ENCODE results near the gene STMN3. TPM values are rescaled to one million over a fixed set of nuclear protein-coding genes. Genes with fewer than 3 reads are reported as not detected.
"Not testable (repeated sequence)": the region's sequence is repeated elsewhere in the genome, so short reads cannot be mapped to it uniquely, and the experiment has no call there.

STMN3 gene
- total RNA-seq, 1 donor from 2014 or later = 112 TPM

DNA sequence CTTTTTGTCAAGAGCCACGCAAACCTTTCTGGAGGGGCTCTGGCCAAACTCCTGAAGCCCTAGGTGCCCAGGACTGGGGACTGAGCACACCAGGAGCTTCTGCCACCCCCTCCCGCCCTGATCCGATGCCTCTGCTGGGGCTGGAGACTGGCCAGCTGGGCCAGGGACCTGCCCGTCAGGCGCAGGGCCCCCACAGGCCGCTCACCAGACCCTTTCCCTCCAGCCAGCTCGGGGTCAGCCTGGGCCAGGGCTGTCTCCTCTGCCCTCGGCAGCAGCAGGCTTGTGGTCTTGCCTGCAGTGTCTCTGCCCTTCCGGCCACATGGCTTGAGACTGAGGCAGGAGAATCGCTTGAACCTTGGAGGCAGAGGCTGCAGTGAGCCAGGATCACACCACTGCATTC, 19.4 kb upstream of the STMN3 start:
- TF ChIP-seq, protein P1, sequence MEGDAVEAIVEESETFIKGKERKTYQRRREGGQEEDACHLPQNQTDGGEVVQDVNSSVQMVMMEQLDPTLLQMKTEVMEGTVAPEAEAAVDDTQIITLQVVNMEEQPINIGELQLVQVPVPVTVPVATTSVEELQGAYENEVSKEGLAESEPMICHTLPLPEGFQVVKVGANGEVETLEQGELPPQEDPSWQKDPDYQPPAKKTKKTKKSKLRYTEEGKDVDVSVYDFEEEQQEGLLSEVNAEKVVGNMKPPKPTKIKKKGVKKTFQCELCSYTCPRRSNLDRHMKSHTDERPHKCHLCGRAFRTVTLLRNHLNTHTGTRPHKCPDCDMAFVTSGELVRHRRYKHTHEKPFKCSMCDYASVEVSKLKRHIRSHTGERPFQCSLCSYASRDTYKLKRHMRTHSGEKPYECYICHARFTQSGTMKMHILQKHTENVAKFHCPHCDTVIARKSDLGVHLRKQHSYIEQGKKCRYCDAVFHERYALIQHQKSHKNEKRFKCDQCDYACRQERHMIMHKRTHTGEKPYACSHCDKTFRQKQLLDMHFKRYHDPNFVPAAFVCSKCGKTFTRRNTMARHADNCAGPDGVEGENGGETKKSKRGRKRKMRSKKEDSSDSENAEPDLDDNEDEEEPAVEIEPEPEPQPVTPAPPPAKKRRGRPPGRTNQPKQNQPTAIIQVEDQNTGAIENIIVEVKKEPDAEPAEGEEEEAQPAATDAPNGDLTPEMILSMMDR (conservative IDR thresholded peaks at IDR 0.05; ENCODE audit: low read depth, low read length) = no peak
- H3K4me3 ChIP-seq (ENCODE audit: low read depth, low read length) = no peak overlapping the region
- no peak for DNase-seq (ENCODE audit: low read depth)

DNA sequence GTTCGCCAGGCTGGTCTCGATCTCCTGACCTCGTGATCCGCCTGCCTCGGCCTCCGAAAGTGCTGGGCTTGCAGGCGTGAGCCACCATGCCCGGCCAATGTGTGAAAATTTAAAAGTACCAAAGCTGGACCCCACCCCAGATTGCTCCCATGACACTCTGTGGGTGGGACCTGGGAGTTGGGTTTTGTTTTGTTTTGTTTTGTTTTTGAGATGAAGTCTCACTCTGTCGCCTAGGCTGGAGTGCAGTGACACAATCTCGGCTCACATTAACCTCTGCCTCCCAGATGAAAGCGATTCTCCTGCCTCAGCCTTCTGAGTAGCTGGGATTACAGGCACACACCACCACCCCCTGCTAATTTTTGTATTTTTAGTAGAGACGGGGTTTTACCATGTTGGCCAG, 18.5 kb upstream of the STMN3 start:
- H3K4me3 ChIP-seq (ENCODE audit: low read depth, low read length); DNase-seq (ENCODE audit: low read depth): not testable (repeated sequence)

DNA sequence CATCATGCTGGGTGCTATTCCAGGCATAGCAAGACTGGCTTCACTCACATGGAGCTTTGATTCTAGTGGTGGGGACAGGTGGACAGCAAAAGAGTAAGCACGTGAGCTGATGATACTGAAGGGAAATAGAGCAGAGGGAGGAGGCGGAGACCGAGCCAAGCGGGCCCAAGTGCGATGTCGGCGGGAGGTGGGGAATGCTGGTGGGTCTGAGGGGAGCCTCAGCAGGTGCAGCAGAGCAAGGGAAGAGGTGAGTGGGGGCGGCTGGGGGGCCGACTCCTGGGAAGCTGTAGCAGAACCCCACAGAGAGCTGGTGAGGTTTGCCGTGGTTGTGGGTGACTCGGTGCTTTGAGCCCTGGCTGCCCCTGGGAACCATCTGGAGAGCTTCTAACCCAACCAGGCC, 15.1 kb upstream of the STMN3 start:
- H3K4me3 ChIP-seq (ENCODE audit: low read depth, low read length) = no peak overlapping the region
- no peak for DNase-seq (ENCODE audit: low read depth)
- TF ChIP-seq, protein P1 (conservative IDR thresholded peaks at IDR 0.05; ENCODE audit: low read depth, low read length) = no peak

DNA sequence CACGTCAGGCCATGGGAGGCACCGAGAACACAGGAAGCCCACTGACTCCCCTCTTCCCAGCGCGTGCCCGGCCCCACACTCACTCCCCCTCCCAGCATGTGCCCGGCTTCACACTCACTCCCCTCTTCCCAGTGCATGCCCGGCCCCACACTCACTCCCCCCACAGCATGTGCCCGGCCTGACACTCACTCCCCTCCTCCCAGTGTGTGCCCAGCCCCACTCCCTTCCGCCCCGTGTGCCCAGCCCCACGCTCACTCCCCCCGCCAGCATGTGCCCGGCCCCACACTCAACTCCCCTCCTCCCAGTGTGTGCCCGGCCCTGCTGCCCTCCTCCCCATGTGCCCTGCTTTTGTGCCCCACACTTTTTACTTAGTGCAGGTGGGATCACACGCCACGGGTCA, 14.6 kb upstream of the STMN3 start:
- TF ChIP-seq, protein P1 (conservative IDR thresholded peaks at IDR 0.05; ENCODE audit: low read depth, low read length) = no peak
- H3K4me3 ChIP-seq (ENCODE audit: low read depth, low read length) = no peak overlapping the region
- no peak for DNase-seq (ENCODE audit: low read depth)

DNA sequence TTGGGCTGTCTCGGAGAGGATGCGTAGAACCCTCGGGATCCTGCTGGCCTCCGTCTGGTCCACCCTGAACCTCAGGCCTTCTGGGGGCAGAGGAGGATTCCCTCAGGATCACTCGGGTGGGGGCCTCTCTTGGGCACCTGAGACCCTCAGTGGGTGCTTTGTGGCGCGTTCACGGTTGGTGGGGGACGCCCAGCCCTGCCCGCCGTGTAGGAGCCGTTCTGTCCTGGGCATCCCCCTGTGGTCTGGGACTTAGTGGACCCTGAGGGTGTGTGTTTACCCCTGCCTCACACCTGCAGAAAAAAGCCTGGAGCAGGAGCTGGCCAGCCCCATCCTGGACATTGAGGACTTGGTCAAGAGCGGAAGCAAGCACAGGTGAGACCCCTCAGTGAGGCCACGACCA, 12.5 kb upstream of the STMN3 start:
- TF ChIP-seq, protein P1 (conservative IDR thresholded peaks at IDR 0.05; ENCODE audit: low read depth, low read length) = no peak
- no peak overlapping the region for H3K4me3 ChIP-seq (ENCODE audit: low read depth, low read length)
- DNase-seq (ENCODE audit: low read depth) = no peak

DNA sequence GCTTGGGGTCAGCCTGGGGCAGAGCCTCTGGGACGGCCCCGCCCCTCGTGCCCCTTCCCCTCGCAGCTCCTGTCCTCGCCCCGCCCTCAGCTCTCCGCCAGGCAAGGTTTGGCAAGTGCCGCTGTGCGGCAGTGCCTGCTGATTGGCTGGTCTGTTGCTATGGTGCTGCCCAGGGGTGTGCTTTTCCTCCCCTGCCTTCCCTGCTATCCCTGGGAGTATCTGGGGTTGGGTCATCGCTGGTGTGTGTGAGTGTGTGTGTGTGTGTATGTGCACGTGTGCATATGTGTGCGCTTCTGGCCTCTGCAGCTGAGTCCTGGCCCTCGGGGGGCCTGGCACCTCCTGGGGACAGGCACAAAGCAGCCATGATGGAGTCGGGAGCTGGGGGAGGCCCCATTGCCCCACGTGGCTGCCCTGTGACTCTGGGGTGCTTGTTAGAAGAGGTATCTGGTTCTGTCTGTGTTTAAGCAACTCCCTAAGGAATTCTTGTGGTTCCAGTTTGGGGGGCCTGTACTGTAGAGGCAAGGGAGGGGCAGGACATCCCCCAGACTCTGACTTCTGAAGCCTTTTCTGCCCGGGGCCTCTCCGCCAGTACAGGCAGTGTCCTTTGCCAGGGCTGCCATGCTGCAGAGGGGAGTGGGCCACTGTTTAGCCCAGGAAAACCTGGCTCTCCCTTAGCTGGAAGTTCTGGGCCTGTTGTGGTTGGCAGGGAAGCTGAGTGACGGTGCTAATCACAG, 11.8 kb upstream of the STMN3 start:
- no peak overlapping the region for H3K4me3 ChIP-seq (ENCODE audit: low read depth, low read length)
- no peak for DNase-seq (ENCODE audit: low read depth)
- TF ChIP-seq, protein P1 (conservative IDR thresholded peaks at IDR 0.05; ENCODE audit: low read depth, low read length) = no peak

DNA sequence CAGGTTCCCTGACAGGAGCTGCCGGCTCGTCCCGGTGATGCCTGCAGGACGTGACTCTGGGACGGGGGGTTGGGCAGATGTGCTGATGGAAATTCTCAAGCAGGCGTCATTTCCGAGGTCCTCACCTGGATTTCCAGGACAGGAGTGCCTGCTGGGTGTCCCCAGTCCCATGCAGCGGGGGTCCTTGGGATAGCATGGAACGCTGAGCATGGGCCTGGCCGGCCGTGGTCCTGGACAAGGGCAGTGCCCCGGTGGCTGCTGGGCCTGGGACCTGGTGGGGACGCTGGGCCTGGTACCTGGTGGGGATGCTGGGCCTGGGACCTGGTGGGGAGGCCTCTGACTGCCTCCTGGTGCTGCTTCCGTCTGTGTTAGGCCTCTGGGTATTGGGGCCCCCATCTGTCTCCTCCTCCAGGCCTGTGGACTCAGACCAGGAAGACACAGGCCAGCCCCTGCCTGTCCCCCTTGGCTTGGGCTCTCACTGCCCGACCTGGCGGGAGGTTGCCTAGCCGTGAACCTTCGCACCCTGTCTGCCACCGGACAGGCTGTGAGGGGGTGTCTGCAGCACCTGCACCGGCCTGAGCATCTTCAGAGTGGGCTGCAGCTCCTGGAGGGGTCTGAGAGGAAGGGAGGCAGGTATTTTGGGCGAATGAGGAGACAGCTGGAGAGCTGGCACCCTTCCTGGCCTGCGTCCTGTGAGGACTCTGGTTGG, 11.1 kb upstream of the STMN3 start:
- DNase-seq (ENCODE audit: low read depth) = no peak
- no peak overlapping the region for H3K4me3 ChIP-seq (ENCODE audit: low read depth, low read length)
- TF ChIP-seq, protein P1 (conservative IDR thresholded peaks at IDR 0.05; ENCODE audit: low read depth, low read length) = no peak
